ENCODE results near the gene ITPR2.

GRCh38 chr12:26853303-26854030, 20.5 kb upstream of the ITPR2 start:
- TF ChIP-seq SIN3A (IDR thresholded peaks at IDR 0.05; ENCODE audit: borderline replicate concordance, low read depth, low read length) (no peak), ZBTB33 (IDR thresholded peaks at IDR 0.05; ENCODE audit: borderline replicate concordance, low read depth) (no peak), USF2 (IDR thresholded peaks at IDR 0.05; ENCODE audit: borderline replicate concordance, low read depth, low read length) (no peak), YY1 (IDR thresholded peaks at IDR 0.05; ENCODE audit: low read depth) (no peak)
